GM19467 (cell line): ENCODE data around the gene TNS3.
"Not testable (repeated sequence)": the region's sequence is repeated elsewhere in the genome, so short reads cannot be mapped to it uniquely, and the experiment has no call there.

Source experiments
- ATAC-seq: cut with Tn5 transposase; IDR thresholded peaks from one replicate; pipeline ENCODE4 v1.9.1; 2021; ENCODE audit warnings: mild to moderate bottlenecking, moderate library complexity; ENCODE audit not compliant: unreplicated experiment

Gene TNS3

GRCh38 chr7:47474937-47475879, 106.7 kb downstream of the TNS3 start:
- ATAC-seq: peak; percentile 76

- ATAC-seq: no peak
Measured at GRCh38 chr7:47474211-47474936, 107.5 kb downstream of the TNS3 start.

GRCh38 chr7:47473499-47474210, 108.3 kb downstream of the TNS3 start:
- ATAC-seq: no peak

GRCh38 chr7:47472444-47473157, 109.3 kb downstream of the TNS3 start:
- no peak for ATAC-seq

- ATAC-seq: no peak
Measured at GRCh38 chr7:47471831-47472230, 110.1 kb downstream of the TNS3 start.

GRCh38 chr7:47471358-47471703, 110.6 kb downstream of the TNS3 start:
- no peak for ATAC-seq

- no peak for ATAC-seq
Measured at GRCh38 chr7:47470567-47471357, 111.1 kb downstream of the TNS3 start.

- not testable (repeated sequence) for ATAC-seq
Measured at GRCh38 chr7:47469846-47470245, 112.1 kb downstream of the TNS3 start.

- ATAC-seq: no peak
Measured at GRCh38 chr7:47466832-47467231, 115.1 kb downstream of the TNS3 start.

GRCh38 chr7:47465191-47465590, 116.7 kb downstream of the TNS3 start:
- no peak for ATAC-seq

GRCh38 chr7:47464266-47464665, 117.6 kb downstream of the TNS3 start:
- no peak for ATAC-seq

GRCh38 chr7:47461746-47462145, 120.2 kb downstream of the TNS3 start:
- ATAC-seq: no peak

GRCh38 chr7:47461161-47461560, 120.8 kb downstream of the TNS3 start:
- ATAC-seq: no peak

GRCh38 chr7:47460251-47460989, 121.5 kb downstream of the TNS3 start:
- no peak for ATAC-seq

GRCh38 chr7:47458486-47458885, 123.4 kb downstream of the TNS3 start:
- ATAC-seq: no peak

- no peak for ATAC-seq
Measured at GRCh38 chr7:47458057-47458456, 123.9 kb downstream of the TNS3 start.

GRCh38 chr7:47456210-47456955, 125.5 kb downstream of the TNS3 start:
- no peak for ATAC-seq

- no peak for ATAC-seq
Measured at GRCh38 chr7:47455872-47456185, 126.1 kb downstream of the TNS3 start.
